ENCODE measurements around the gene FOLR1. TPM values are rescaled to one million over a fixed set of nuclear protein-coding genes. Genes with fewer than 3 reads are reported as not detected.
"Not testable (repeated sequence)": the region's sequence is repeated elsewhere in the genome, so short reads cannot be mapped to it uniquely, and the experiment has no call there.

FOLR1 gene
- total RNA-seq = under 0.01 and 0.36 TPM in 2 replicates

- Histone ChIP-seq H3K4me1 (ENCODE audit: insufficient read depth, low read length) (peaks cover 4% of the 10 kb centered on the region), H3K4me2 (ENCODE audit: insufficient read depth, low read length) (no peak within 1 kb of the TSS), H4K20me1 (ENCODE audit: insufficient read depth, low read length) (no peaks in the 10 kb centered on the region), H3K27me3 (ENCODE audit: insufficient read depth, low read length) (no peaks in the 10 kb centered on the region), H3K27ac (ENCODE audit: low read depth, low read length) (no peak within 1 kb of the TSS), H3K79me2 (ENCODE audit: insufficient read depth, low read length) (no peaks in the 10 kb centered on the region), H3K36me3 (ENCODE audit: insufficient read depth, low read length) (no peaks in the 10 kb centered on the region), H3K9me3 (ENCODE audit: low read depth, low read length) (no peaks in the 10 kb centered on the region), H3K4me3 (ENCODE audit: insufficient read depth, low read length) (no peak within 1 kb of the TSS), H2AFZ (ENCODE audit: low read length) (peak within 1 kb of the TSS; percentile 7)
- no peak for TF ChIP-seq CTCF (IDR thresholded peaks at IDR 0.05; ENCODE audit: extremely low read depth, low read depth, low read length)
- DNase-seq (ENCODE audit: insufficient read length, low spot score, missing footprints) = peak; percentile 81
Measured at GRCh38 chr11:72191961-72192381, at the start of gene FOLR1. FOLR1 (plus strand) TSS chr11:72192140; CDS start chr11:72192174, 34 bp downstream.

- H3K9me3 ChIP-seq (ENCODE audit: low read depth, low read length); H3K4me3 ChIP-seq (ENCODE audit: insufficient read depth, low read length); H3K79me2 ChIP-seq (ENCODE audit: insufficient read depth, low read length); H3K4me2 ChIP-seq (ENCODE audit: insufficient read depth, low read length); H4K20me1 ChIP-seq (ENCODE audit: insufficient read depth, low read length); DNase-seq (ENCODE audit: insufficient read length, low spot score, missing footprints); H3K36me3 ChIP-seq (ENCODE audit: insufficient read depth, low read length); H2AFZ ChIP-seq (ENCODE audit: low read length); H3K27me3 ChIP-seq (ENCODE audit: insufficient read depth, low read length): not testable (repeated sequence)
- peaks cover 49% of the 10 kb centered on the region for H3K4me1 ChIP-seq (ENCODE audit: insufficient read depth, low read length)
- H3K27ac ChIP-seq (ENCODE audit: low read depth, low read length) = peak overlapping the region; percentile 94
Measured at GRCh38 chr11:72142543-72142942, 49.4 kb upstream of the FOLR1 start.

DNA sequence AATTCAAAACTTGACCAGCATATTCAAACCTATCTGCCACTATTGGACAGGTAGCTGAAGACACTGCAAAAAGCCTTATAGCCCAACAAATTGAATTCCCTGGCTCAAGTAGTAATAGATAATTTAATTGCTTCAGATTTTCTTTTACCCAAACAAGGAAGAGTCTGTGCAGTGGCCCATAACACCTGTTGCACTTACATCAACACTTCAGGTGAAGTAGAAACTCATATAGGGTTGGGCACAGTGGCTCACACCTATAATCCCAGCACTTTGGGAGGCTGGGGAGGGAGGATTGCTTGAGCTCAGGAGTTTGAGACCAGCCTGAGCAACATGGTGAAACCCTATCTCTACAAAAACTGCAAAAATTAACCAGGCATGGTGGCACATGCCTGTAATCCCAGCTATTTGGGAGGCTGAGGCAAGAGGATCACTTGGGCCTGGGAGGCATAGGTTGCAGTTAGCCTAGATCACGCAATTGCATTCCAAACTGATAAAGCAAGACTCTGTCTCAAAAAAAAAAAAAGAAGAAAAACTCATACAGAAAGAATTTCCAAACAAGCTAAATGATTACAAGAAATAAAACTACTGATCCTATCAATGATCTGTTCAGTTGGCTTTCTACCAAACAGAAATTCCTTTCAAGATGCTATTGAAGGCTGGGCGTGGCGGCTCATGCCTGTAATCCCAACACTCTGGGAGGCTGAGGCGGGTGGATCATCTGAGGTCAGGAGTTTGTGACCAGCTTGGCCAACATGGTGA is 47.0 kb upstream of the FOLR1 start:
- DNase-seq (ENCODE audit: insufficient read length, low spot score, missing footprints) = no peak
- no peak overlapping the region for H3K4me3 ChIP-seq (ENCODE audit: insufficient read depth, low read length)
- H3K9me3 ChIP-seq (ENCODE audit: low read depth, low read length) = no peaks in the 10 kb centered on the region
- TF ChIP-seq CTCF (IDR thresholded peaks at IDR 0.05; ENCODE audit: extremely low read depth, low read depth, low read length) = no peak
- H3K36me3 ChIP-seq (ENCODE audit: insufficient read depth, low read length) = no peaks in the 10 kb centered on the region
- no peaks in the 10 kb centered on the region for H4K20me1 ChIP-seq (ENCODE audit: insufficient read depth, low read length)
- H3K27ac ChIP-seq (ENCODE audit: low read depth, low read length) = peak overlapping the region; percentile 90
- no peaks in the 10 kb centered on the region for H3K79me2 ChIP-seq (ENCODE audit: insufficient read depth, low read length)
- no peak overlapping the region for H2AFZ ChIP-seq (ENCODE audit: low read length)
- H3K4me2 ChIP-seq (ENCODE audit: insufficient read depth, low read length) = no peak overlapping the region
- H3K27me3 ChIP-seq (ENCODE audit: insufficient read depth, low read length) = no peaks in the 10 kb centered on the region
- H3K4me1 ChIP-seq (ENCODE audit: insufficient read depth, low read length) = peaks cover 45% of the 10 kb centered on the region

DNA sequence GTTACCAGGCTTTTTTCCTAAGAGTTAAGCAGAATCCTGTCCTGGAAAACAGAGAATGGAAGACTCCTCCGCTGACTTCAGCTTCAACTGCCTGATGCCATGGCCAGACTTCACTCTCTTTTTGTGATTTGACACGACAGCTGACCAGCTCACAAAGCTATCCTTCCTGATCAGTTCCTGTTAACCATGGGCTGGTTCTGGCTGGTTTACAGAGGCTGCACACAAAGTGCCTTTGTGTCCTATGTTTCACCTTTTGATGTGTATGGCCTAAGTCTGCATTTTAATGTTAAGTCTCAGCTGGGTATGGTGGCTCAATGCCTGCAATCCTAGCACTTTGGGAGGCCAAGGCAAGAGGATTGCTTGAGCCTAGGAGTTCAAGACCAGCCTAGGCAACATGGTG is 45.3 kb upstream of the FOLR1 start:
- DNase-seq (ENCODE audit: insufficient read length, low spot score, missing footprints) = no peak

More for the DNA sequence above, 45.3 kb upstream of the FOLR1 start:
- Histone ChIP-seq H3K9me3 (ENCODE audit: low read depth, low read length) (no peaks in the 10 kb centered on the region), H3K27me3 (ENCODE audit: insufficient read depth, low read length) (no peaks in the 10 kb centered on the region), H3K27ac (ENCODE audit: low read depth, low read length) (peak overlapping the region; percentile 15), H3K36me3 (ENCODE audit: insufficient read depth, low read length) (no peaks in the 10 kb centered on the region), H2AFZ (ENCODE audit: low read length) (peak overlapping the region; percentile 76), H3K4me2 (ENCODE audit: insufficient read depth, low read length) (no peak overlapping the region), H4K20me1 (ENCODE audit: insufficient read depth, low read length) (no peaks in the 10 kb centered on the region), H3K4me1 (ENCODE audit: insufficient read depth, low read length) (peaks cover 29% of the 10 kb centered on the region), H3K4me3 (ENCODE audit: insufficient read depth, low read length) (no peak overlapping the region), H3K79me2 (ENCODE audit: insufficient read depth, low read length) (no peaks in the 10 kb centered on the region)
- TF ChIP-seq CTCF (IDR thresholded peaks at IDR 0.05; ENCODE audit: extremely low read depth, low read depth, low read length) = no peak

Measured in osteoblast (primary cell).